Neuronal stem cell (in vitro differentiated cells): ENCODE data around the gene PRKCE.

Experiments
- DNase-seq: peaks from one replicate; pipeline ENCODE4 v3.0.0-alpha.2; 2013; ENCODE audit warnings: low spot score
- H2AFZ ChIP-seq: one replicate; pipeline ENCODE4 v1.6.1; 2013; ENCODE audit warnings: mild to moderate bottlenecking, low read length, inconsistent platforms
- H2AK5ac ChIP-seq: 2 replicates; pipeline ENCODE4 v1.6.1; 2013; ENCODE audit warnings: low read depth, mild to moderate bottlenecking, inconsistent platforms, low read length, moderate library complexity, mixed read lengths
- H2BK120ac ChIP-seq: 2 replicates; pipeline ENCODE4 v1.6.1; 2013; ENCODE audit warnings: low read depth, mild to moderate bottlenecking, inconsistent platforms, low read length, moderate library complexity, mixed read lengths
- H2BK12ac ChIP-seq: one replicate; pipeline ENCODE4 v1.6.1; 2013; ENCODE audit warnings: low read length, inconsistent platforms
- H2BK15ac ChIP-seq: 2 replicates; pipeline ENCODE4 v1.6.1; 2013; ENCODE audit warnings: mild to moderate bottlenecking, low read length, inconsistent platforms, mixed read lengths
- H2BK5ac ChIP-seq: one replicate; pipeline ENCODE4 v1.6.1; 2013; ENCODE audit warnings: inconsistent platforms, mild to moderate bottlenecking, low read length, moderate library complexity
- H3K14ac ChIP-seq: one replicate; pipeline ENCODE4 v1.6.1; 2013; ENCODE audit warnings: low read length, inconsistent platforms
- H3K18ac ChIP-seq: 2 replicates; pipeline ENCODE4 v1.6.1; 2013; ENCODE audit warnings: low read length, inconsistent platforms
- H3K23ac ChIP-seq: 2 replicates; pipeline ENCODE4 v1.6.1; 2013; ENCODE audit warnings: low read depth, mild to moderate bottlenecking, mixed read lengths, low read length, inconsistent platforms; ENCODE audit not compliant: poor library complexity
- H3K27ac ChIP-seq: replicated peaks from 3 replicates; pipeline ENCODE4 v1.5.1; 2013; ENCODE audit warnings: low read length, inconsistent platforms
- H3K27me3 ChIP-seq, 3 experiments: 2 replicates each; pipeline ENCODE4 v1.6.1; 2013; ENCODE audit warnings: low read length in 3 of 3, mild to moderate bottlenecking in 2 of 3, inconsistent platforms in 1 of 3, low read depth in 1 of 3, mixed read lengths in 1 of 3, moderate library complexity in 1 of 3; ENCODE audit not compliant: control insufficient read depth in 3 of 3, insufficient read depth in 3 of 3
- H3K36me3 ChIP-seq, 2 donors: replicated peaks in 1 of 2; 2 replicates each; pipeline ENCODE4 v1.6.1; 2013; ENCODE audit warnings: low read length in 2 of 2; ENCODE audit not compliant: control insufficient read depth in 2 of 2, insufficient read depth in 2 of 2
- H3K4ac ChIP-seq: 2 replicates; pipeline ENCODE4 v1.6.1; 2013; ENCODE audit warnings: inconsistent platforms, mild to moderate bottlenecking, low read length, moderate library complexity
- H3K4me1 ChIP-seq, 2 donors: 1 replicate in 1 of 2; 2 replicates in 1 of 2; pipeline ENCODE4 v1.6.1; 2013; ENCODE audit warnings: low read length in 2 of 2, low read depth in 1 of 2; ENCODE audit not compliant: control insufficient read depth in 2 of 2, insufficient read depth in 1 of 2
- H3K4me2 ChIP-seq: one replicate; pipeline ENCODE4 v1.6.1; 2013; ENCODE audit warnings: mild to moderate bottlenecking, low read length, inconsistent platforms; ENCODE audit not compliant: insufficient read depth, poor library complexity, severe bottlenecking
- H3K4me3 ChIP-seq, 2 donors: 2 replicates each; pipeline ENCODE4 v1.5.1; 2013; ENCODE audit warnings: low read length in 2 of 2, mild to moderate bottlenecking in 2 of 2, inconsistent platforms in 1 of 2, moderate library complexity in 1 of 2
- H3K79me1 ChIP-seq: one replicate; pipeline ENCODE4 v1.6.1; 2013; ENCODE audit warnings: low read depth, mild to moderate bottlenecking, inconsistent platforms, low read length, moderate library complexity
- H3K9ac ChIP-seq: one replicate; pipeline ENCODE4 v1.6.1; 2013; ENCODE audit warnings: mild to moderate bottlenecking, low read depth, low read length, inconsistent platforms; ENCODE audit not compliant: poor library complexity
- H3K9me3 ChIP-seq, 2 donors: replicated peaks in 1 of 2; 2 replicates each; pipeline versions ENCODE3 to v1.6.1; 2013; ENCODE audit warnings: low read length in 2 of 2, mild to moderate bottlenecking in 2 of 2, inconsistent platforms in 1 of 2, low read depth in 1 of 2, mixed read lengths in 1 of 2, moderate library complexity in 1 of 2; ENCODE audit not compliant: control insufficient read depth in 2 of 2, insufficient read depth in 1 of 2
- H4K8ac ChIP-seq: one replicate; pipeline ENCODE4 v1.6.1; 2013; ENCODE audit warnings: low read depth, mild to moderate bottlenecking, inconsistent platforms, low read length, moderate library complexity
- H4K91ac ChIP-seq: one replicate; pipeline ENCODE4 v1.6.1; 2013; ENCODE audit warnings: low read length, low read depth, mild to moderate bottlenecking, inconsistent platforms; ENCODE audit not compliant: poor library complexity
- WGBS, 2 donors: extraction: QIAGEN DNeasy Blood & Tissue Kit; methylation state at CpG; one replicate each; pipeline ENCODE4 v1.1.7; 2013; ENCODE audit warnings: missing lambda C conversion rate in 2 of 2, mixed read lengths in 1 of 2; ENCODE audit not compliant: insufficient read length in 2 of 2, insufficient replicate concordance in 1 of 2; ENCODE audit errors: extremely low coverage in 2 of 2; 5-methylcytosine and 5-hydroxymethylcytosine counted together

PRKCE gene

DNA sequence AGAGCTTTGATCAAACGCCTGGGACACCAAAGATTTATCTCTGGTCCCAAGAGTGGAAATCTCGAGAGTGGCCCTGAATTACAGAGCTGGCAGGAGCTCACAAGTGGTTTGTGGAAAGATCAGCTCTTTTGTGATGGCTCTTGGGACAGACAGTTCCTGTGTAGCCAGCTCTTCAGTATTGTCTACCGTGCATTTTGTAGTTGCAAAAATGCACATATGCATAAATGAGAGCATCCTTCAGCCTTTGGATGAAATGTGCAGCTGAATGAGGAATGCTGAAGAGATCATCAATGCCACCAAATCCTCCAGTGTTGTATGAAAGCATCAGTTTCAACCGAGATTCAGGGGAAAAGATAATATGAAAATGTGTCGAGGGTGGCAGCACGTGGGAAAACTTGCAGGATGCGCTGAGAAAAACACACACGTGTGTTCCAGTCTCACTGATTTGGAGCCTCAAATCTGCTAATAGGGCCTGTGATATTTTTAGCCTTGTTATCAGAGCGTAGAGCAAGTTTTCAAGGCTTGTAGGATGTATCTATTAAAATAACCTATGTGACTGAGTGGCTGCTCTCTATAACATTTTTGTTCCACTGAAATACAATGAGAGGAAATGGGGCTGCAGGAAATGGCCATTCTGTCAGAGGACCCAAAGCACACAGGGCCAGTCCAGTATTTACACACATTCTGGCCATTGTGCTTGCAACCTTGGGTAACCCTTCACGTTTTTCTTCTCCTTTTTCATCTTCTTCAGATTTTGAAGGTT is 138.7 kb downstream of the PRKCE start:
- Histone ChIP-seq H3K79me1 (no peaks in the 10 kb centered on the region), H3K4ac (no peak overlapping the region), H3K4me3 (no peak overlapping the region), H2BK15ac (no peak overlapping the region), H2BK120ac (no peak overlapping the region), H3K27ac (no peak overlapping the region), H3K4me2 (no peak overlapping the region), H3K14ac (no peak overlapping the region), H3K23ac (no peak overlapping the region), H3K36me3 (no peaks in the 10 kb centered on the region), H4K91ac (no peak overlapping the region), H2BK5ac (no peak overlapping the region), H3K18ac (no peak overlapping the region), H2AK5ac (no peak overlapping the region), H3K27me3 (no peaks in the 10 kb centered on the region), H3K9me3 (no peaks in the 10 kb centered on the region), H2AFZ (no peak overlapping the region), H2BK12ac (no peak overlapping the region), H4K8ac (no peak overlapping the region), H3K4me1 (peaks cover 0 to 19% of the 10 kb centered on the region in 2 donors), H3K9ac (no peak overlapping the region)
- WGBS, 2 donors = no CpG with 5 or more reads among the region's 10 CpGs
- no peak for DNase-seq

DNA sequence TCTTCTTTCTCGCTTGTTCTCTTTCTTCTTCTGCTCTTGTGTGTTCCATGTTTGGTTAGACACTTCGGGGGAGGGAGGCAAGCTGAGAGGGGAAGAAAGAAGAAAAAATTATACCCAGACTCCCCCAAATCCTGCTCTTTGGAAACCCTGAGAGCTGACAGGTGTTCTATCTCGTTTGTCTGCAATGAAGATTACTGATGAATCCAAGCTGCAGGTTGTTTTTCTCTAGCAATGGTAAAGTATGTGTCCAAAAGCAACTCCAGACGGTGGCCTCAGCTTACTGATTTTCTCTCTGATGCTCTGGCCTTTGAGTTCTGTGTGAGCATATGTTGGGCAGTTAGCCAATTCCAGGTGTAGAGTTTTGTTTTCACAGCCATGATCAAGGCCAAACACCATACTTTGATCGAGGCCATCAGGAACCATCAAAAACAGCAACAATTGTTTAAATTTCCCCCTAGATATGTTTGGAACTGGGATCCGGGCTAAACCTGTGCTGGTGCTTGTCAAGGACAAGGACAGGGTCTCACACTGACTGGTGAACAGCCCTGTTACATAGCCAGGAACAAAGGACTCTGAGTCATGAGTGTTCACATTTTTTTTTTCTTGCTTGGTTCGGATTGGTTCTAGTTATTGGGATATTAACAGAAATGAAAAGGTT is 142.0 kb downstream of the PRKCE start:
- Histone ChIP-seq H3K18ac (no peak overlapping the region), H4K8ac (no peak overlapping the region), H3K14ac (no peak overlapping the region), H3K9ac (no peak overlapping the region), H2BK120ac (no peak overlapping the region), H3K27me3 (no peaks in the 10 kb centered on the region), H3K4me3 (no peak overlapping the region), H3K9me3 (no peaks in the 10 kb centered on the region), H2AK5ac (no peak overlapping the region), H3K23ac (no peak overlapping the region), H4K91ac (no peak overlapping the region), H3K4ac (no peak overlapping the region), H2BK5ac (no peak overlapping the region), H2BK15ac (no peak overlapping the region), H3K79me1 (no peaks in the 10 kb centered on the region), H2AFZ (no peak overlapping the region), H3K27ac (no peak overlapping the region), H3K36me3 (no peaks in the 10 kb centered on the region), H2BK12ac (no peak overlapping the region), H3K4me1 (peaks cover 8 to 20% of the 10 kb centered on the region in 2 donors), H3K4me2 (no peak overlapping the region)
- no CpG with 5 or more reads among the region's 7 CpGs for WGBS, 2 donors
- DNase-seq = no peak

DNA sequence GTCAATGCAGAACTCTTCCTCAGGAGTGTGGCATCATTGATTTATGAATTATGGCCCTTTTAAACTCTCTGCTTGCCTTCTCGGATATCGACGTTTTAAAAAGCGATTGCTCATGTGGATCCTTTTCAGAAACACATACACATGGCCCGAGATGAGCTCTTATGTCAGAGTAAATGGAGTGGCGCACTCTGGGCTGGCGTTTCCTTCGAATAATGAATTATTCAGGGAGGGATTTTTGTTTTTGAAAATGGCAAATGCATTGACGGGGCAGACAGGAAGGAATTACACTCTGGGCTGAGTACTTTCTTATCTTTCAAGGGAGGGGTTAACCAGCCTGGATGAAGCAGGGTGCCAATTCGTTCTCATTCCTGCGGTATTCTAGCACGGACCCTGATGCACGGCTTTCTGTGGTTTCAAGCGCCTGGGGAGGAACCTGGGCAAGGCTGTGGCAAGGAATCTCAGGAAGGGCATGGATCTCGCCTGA is 142.7 kb downstream of the PRKCE start:
- Histone ChIP-seq H2AK5ac (no peak overlapping the region), H3K79me1 (no peaks in the 10 kb centered on the region), H2BK12ac (no peak overlapping the region), H2BK15ac (no peak overlapping the region), H3K4me2 (no peak overlapping the region), H3K27ac (no peak overlapping the region), H3K23ac (no peak overlapping the region), H3K27me3 (no peaks in the 10 kb centered on the region), H3K4me1 (peaks cover 8 to 20% of the 10 kb centered on the region in 2 donors), H2AFZ (no peak overlapping the region), H3K4me3 (no peak overlapping the region), H4K8ac (no peak overlapping the region), H4K91ac (no peak overlapping the region), H3K4ac (no peak overlapping the region), H3K9ac (no peak overlapping the region), H3K18ac (no peak overlapping the region), H3K9me3 (no peaks in the 10 kb centered on the region), H2BK120ac (no peak overlapping the region), H3K36me3 (no peaks in the 10 kb centered on the region), H2BK5ac (no peak overlapping the region), H3K14ac (no peak overlapping the region)
- no peak for DNase-seq
- no CpG with 5 or more reads among the region's 15 CpGs for WGBS, 2 donors

DNA sequence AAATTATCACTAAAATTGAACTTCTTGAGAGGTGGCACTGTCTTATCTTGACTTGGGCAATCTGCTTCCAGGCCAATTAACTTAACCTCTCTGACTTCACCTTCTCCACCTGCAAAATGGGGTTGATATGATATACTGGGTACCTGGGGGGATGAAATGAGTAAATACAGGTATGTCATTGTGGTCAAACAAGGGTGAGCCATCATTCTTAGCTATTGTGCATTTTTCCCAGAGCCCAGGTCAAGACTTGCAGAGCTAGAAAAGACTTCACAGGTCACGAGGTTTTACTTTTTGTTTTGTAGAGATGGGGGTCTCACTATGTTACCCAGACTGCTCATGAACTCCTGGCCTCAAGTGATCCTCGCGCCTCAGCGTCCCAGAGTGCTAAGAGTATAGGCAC is 145.0 kb downstream of the PRKCE start:
- Histone ChIP-seq H3K27ac (no peak overlapping the region), H3K9ac (no peak overlapping the region), H2BK120ac (no peak overlapping the region), H3K23ac (no peak overlapping the region), H3K4me2 (no peak overlapping the region), H2BK12ac (no peak overlapping the region), H4K8ac (no peak overlapping the region), H3K14ac (no peak overlapping the region), H3K79me1 (no peaks in the 10 kb centered on the region), H3K4me1 (peaks cover 9 to 13% of the 10 kb centered on the region in 2 donors), H2AFZ (no peak overlapping the region), H3K4ac (no peak overlapping the region), H3K18ac (no peak overlapping the region), H3K9me3 (no peaks in the 10 kb centered on the region), H2AK5ac (no peak overlapping the region), H3K36me3 (no peaks in the 10 kb centered on the region), H3K27me3 (no peaks in the 10 kb centered on the region), H3K4me3 (no peak overlapping the region), H2BK15ac (no peak overlapping the region), H4K91ac (no peak overlapping the region), H2BK5ac (no peak overlapping the region)
- no peak for DNase-seq
- WGBS, 2 donors = no CpG with 5 or more reads among the region's 4 CpGs
